Kasumi-1 (cell line): ENCODE data around the gene ZBTB20.

Experiments
- DNase-seq, 2 experiments: peaks; one replicate each; lab custom pipeline; 2025; lab: John Stamatoyannopoulos, UW

ZBTB20 gene

DNA sequence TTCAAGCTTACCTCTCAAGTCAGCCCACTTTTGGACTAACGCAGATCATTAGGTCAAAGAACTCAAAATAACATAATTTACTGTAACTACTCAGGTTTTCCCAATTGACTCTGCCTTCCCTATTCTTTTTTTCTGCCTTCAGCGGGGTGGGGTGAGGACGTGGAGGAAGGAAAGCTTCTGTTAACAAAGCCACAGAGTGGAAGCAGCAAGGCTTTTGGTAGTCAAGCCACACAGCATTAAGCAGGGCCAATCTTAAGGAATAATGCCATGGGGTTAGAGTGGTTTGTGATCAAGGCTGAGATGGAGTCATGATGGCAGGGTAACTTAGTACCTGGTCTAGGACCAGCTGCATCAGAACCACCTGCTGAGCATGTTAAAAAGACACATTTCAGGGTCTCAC is 575.7 kb downstream of the ZBTB20 start:
- no peak for DNase-seq

DNA sequence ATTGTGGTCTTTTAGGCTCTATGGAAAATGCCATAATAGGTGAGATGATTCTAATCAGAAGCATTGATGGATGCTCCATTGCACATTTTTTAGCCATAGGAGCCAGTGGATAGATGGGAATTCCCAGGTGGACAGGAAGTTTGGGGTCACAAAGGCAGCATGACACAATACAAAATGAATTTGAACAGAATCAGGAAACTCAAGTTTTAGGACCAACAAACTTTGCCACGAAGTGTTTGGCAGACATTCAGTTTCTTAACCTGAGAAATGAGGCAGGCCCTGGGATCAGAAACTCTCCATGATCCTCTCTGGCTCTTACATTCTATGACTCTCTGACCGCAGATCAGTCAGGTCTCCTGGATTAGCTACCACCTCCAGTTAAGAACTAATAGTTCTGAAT is 577.9 kb downstream of the ZBTB20 start:
- DNase-seq, result no peak

DNA sequence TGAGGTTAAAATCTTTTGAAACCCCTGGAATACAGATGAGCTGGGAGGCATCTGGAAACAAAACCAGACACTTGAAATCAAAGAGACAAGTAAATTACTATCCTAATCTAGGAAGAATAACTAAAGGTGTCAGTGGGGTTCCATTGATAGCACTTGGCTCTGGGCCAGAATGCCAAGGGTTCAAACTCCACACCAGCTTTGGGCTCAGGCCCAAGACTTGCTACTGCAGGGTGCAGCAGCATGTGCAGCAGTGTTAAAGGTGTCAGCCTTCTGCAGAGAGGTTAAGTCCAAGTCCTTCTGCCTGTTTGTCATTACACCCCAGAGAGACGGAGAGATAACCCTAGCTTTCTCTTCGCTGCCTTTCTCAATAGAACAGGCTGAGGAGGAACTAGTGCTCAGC is 579.3 kb downstream of the ZBTB20 start:
- DNase-seq, result no peak

DNA sequence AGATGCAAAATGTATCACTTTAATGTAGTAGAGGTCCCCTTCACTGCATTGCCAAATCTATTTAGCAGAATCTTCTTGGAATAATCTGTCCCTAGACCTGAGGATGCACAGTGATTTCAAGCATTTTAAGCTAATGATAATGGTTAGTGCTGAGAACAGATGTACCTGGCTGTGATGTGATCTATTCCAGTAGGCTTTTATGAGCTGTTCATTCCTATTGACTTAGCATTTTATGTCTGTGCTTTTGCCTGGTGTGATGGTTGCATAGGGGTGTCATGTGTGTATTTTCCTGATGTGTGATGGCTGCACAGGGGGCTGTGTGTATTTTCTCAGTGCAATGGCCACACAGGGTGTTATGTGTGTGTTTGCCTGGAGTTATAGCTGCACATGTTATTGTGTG is 580.3 kb downstream of the ZBTB20 start:
- DNase-seq, result no peak

DNA sequence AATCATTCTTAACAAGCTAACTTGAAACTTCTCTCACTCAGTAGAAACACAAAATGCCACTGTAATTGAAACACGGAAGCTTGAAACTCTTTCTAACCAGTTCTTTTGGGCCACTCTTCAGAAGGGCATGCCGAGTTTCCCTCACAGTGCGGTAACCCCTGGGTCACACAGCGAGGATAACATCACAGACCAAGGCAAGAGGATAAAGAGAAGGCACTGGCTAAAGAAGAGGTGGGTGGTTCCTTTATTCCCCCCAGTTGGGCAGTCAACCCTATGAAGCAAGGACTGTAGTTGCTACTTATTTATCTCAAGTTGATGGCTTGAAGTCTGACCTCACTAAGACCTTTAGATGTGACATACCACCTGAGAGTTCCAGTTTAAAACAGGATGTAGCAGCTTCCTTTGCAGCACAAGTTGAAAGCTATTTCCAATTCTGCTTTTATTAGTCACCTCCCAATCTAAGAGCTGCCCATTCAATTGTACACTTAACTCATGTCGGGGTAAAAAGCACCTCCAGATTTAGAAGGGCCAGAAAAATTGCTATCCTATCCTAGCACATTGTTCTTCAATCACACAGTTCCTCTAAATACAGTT is 580.8 kb downstream of the ZBTB20 start:
- DNase-seq, result no peak

DNA sequence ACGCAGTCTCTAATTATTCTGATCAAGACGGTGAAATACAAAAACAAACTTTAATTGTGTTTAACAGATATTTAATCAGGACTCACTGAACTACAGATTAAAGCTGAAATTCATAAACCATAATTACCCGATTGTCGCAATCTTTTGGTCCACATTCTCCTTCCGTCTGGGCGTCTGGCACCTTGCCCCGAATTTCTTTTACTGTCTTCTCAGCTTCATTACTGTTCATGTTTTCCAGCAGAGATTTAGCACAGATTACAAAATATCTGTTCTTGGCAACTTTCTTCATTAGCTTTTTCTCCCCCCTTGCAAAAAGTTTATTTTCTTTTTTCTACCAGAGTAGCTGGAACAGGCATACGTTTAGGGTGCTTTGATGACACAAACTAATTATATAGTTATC is 581.9 kb downstream of the ZBTB20 start:
- DNase-seq, result no peak

DNA sequence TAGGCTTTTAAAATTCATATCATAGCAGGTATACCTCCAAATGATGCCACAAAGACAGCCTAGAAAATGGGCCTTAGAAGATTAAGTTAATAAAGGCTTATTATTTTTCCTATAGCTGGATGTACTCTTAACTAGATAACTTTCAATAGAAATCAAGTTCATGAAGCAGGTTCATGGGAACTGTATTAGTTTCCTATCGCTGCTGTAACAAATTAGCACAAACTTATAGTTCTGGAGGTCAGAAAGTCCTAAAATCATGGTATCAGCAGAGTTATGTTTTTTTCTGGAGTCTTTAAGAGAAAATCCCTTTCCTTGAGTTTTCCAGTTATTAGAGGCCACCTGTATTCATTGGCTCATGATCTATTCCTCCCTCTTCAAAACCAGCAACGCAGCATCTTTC is 583.4 kb downstream of the ZBTB20 start:
- no peak for DNase-seq

DNA sequence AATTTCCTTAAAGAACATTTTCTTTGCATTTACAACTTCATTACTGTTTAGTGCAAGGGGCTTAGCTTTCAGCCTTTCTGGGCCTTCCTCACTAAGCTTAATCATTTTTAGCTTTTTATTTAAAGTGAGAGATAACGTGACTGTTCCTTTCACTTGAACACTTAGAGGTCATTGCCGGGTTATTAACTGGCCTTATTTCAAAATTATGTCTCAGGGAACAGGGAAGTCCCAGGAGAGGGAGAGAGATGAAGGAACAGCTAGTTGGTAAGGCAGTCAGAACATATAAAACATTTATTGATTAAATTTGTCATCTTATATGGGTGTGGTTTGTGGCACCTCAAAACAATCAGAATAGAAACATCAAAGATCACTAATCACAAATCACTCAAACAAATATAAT is 584.5 kb downstream of the ZBTB20 start:
- no peak for DNase-seq

DNA sequence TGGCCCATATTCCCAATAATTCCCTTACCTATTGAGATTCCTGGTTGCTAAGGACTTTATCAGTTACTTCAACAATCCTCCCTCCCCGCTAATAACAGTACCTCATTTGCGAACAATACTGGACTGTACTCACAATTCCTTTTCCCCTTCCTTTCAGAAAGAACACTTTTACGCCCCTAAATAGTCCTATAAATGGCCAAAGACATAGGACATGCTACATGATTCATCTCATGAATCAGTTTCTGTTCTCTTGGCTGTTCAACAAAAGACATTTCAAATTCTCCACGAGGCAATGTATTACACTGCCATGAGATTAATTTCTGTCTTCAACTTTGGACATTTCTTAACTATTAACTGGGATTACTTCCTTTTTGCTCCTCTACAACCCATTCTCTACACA is 588.8 kb downstream of the ZBTB20 start:
- DNase-seq, result no peak

DNA sequence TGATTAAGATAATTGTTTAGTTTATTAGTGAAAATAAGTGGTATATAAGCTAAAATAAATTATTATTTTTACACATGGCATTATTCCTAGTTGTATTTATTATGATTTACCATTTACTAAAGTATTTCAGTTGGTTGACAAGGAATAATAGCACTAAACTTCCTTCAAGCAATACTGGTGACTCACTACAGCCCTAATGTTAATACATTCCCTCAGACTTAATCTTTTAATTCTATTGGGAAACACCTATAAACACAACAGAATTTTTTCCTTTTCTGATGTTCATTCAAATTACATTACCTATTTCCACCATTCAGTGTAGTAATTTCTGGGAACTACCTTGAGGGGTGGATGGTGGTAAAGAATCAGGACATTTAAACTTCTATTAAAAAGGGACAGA is 589.3 kb downstream of the ZBTB20 start:
- DNase-seq, result no peak

DNA sequence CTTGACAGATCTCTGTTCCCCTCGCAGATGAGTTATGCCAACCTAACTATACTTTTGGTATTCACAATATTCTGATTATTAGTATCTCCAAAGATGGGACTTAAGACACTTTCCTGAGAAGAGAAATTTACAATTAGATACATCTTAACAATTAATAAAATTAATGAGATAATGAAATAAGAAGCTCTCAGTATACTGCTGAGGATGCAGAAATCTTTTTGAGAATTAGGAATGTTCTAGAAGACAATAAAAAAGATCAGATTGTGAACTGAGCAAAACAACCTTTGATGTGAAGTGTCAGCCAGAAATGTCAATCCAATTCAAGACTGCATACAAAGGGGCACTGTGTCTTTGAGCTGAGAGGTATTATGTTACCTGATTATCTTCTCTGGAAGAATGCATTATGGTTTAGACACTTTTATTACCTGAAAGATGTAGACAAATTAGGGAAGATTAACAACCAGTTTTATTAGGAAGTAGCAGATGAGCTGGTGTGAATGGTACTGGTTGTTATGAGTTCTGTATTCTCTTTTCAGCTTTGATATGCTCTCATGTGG is 590.4 kb downstream of the ZBTB20 start:
- DNase-seq, result no peak

DNA sequence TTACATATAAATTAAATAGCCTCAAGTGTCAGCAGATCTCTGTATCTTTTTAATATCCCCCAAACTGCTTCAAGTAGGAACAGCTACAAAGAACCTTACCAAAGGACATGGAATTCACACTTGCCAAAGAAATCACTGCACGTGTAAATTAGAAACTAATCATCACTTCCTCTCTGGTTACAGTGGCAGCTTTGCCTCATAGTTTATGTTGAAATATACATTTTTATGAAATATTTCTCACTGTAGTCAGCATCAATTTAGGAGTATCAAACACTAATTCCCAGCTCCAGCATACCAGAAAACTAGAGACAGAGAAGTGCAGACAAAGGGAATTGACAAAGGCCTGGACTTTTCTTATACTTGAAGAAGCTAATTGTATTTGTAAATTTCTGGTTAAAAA is 592.4 kb downstream of the ZBTB20 start:
- no peak for DNase-seq

DNA sequence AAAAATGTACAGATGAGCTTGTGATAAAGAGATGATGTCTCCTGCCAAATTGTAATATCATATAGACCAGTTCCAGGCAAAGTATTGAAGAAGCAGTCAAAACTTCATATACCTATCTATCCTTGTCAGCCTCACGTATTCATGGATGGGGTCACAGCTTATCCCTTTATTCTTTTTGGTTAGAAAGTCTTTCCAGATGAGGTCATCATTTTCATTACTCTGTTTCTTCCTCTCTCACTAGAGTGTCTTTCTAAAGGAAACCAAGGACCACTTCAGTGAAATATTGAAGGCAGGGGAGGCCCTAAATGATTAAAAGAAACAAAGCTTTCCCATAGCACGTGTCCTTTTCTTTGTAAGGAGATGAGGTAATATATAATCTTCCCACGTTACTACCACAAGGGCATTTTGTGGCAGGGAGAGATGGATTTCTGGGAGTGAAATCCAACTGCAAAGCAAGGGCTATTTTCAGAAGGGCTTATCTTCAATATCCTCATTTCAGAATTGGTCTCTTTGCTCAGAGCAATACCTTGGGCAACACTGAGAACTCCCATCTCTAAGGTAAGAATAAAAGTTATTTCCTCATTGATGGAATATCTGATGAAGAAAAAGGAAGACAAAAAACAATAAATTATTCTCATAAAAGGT is 593.0 kb downstream of the ZBTB20 start:
- no peak for DNase-seq

DNA sequence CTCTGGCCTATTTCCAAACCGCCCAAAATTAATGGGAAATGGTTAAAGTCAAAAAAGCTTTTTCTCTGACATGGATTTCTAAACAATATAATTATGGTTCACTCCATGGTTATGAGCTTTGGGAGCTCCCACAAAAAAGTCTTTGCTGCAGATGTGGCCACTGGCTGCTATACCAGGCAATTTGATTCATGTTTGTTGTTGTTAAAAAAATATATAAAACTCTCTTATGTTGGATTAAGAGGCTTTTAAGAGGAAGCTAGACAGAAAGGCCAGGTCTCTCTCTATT is 594.6 kb downstream of the ZBTB20 start:
- DNase-seq, result no peak

DNA sequence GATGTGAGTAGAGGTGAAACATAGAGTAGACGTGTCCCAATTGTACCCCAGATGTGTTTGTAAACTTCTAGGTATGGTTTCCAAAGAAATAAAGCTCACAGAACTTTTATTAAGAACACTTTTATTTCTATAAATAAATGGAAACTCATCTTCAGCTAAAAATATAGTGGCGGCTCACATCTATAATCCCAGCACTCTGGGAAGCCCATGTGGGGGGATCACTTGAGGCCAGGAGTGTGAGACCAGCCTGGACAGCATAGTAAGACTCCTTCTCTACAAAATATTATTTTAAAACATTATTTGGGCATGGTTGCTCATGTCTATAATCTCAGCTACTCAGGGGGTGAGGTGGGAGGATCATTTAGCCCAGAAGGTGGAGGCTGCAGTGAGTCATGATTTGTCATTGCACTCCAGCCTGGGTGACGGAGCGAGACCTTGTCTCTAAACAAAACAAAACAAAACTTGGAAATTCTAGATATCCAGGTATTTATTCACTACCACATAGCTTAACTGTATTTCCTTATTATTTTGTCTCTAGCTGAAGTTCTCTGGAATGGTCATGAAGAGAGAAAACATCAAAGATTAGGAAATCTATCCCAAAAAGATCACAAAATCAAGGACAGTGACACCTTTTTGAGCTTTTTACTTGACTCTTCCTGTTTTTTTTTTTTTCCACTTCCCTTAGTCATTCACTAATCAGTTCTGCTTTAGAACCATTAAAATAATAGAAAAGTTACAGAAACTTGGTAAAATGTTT is 595.1 kb downstream of the ZBTB20 start:
- DNase-seq, result no peak

DNA sequence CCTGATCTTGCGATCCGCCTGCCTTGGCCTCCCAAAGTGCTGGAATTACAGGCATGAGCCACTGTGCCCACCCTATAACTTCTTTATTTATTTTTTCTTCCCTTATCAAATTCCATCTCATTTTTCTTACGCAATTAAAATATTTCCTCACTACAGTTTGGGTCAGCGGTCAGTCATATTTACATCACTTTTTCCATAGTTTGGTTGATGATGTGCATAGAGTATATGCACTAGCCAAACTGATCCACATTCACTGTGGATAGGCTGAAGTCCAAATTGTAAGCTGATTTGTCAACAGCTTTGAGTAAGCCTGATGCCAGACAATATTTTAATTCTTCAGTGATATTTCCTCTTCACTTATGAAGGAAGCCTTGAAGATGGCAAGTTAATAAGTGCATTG is 596.9 kb downstream of the ZBTB20 start:
- no peak for DNase-seq

DNA sequence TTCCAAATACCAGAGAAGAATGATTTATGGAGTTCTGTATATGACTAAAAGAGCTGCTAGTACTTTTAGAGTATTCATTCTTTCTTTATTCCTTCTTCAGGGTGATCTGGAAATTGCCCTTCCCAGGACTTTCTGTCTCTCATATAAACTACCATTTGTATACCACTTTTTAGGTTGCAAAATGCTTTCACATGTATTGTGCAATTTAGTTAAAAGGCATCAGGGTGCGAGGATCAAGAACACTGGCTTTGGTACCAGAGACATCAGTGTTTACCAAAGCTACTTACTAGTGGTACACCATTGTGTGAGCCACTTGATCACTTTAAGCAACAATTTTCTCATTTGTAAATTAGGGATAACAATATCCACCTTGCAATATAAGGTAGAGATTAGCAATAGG is 601.9 kb downstream of the ZBTB20 start:
- no peak for DNase-seq

DNA sequence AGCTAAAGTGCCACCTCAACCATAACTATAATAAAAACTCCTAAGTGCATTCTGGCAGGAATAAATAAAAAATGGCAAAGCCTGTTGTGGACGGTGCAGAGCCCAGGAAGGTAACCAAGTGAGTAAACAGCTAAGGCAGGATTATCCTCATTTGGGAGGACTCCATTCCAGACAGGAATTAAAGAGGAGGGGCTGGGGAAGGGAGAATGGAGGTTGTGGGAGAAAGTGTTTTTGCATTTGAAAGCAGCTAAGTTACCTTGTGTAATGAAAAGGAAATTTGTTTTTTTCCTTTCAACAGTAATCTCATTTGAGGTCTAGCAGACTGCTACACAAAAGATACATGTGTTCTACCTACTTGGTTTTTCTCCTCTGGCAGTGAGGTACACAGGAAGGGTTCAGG is 604.7 kb downstream of the ZBTB20 start:
- DNase-seq, result no peak

DNA sequence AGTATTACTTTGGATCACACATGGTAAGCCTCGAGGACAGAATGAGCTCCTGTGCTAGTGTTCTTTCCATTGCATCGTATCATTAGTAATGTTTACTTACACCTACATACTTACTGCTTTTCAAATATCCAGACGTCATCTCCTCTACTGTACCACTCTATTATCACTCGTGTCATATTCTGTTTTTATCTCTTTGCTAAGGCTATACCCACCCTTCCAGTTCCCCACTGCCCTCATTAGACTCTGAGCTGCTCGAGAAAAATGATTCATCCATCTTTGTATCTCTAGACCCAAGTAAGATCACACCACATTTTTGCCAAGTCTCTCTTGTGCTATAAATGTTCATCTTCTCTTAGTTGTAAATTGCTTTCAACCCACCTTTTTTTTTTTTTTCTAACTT is 607.6 kb downstream of the ZBTB20 start:
- no peak for DNase-seq

DNA sequence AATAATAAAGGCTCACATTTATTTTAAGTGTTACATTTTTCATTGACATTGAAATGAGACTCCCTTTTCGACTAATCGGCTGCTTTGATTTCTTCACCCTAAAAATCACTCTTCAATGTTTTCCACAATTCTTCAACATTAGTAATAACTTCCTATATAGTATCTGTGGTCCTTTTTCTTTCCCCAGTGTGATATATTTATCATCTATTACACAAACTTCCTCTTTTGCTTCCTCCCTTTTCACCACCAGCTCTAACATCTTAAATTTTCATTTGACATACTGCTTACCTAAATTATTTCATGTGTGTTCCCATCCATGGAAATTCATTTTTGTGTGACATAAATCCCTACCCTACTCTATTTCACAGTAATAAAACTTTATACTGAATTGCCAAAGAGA is 608.9 kb downstream of the ZBTB20 start:
- peak; percentile 8 to 31 for DNase-seq

DNA sequence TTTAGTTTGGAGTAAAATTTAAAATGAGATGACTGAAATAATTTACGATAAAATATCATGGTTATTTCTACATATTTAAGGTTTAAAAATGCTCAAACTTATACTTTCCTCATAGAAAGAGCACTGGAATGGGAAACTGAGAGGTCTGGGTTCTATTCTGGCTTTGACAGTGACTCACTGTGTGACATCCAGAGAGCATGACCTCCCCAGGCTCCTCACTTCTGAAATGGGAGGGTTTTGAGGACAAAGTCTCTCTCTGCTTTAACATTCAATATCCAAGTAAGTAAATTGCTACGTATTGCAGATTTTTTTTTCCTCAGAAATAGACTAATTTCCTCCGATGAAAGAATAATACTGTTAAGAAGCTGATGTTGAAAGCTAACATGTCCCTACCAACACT is 618.6 kb downstream of the ZBTB20 start:
- DNase-seq, result no peak

DNA sequence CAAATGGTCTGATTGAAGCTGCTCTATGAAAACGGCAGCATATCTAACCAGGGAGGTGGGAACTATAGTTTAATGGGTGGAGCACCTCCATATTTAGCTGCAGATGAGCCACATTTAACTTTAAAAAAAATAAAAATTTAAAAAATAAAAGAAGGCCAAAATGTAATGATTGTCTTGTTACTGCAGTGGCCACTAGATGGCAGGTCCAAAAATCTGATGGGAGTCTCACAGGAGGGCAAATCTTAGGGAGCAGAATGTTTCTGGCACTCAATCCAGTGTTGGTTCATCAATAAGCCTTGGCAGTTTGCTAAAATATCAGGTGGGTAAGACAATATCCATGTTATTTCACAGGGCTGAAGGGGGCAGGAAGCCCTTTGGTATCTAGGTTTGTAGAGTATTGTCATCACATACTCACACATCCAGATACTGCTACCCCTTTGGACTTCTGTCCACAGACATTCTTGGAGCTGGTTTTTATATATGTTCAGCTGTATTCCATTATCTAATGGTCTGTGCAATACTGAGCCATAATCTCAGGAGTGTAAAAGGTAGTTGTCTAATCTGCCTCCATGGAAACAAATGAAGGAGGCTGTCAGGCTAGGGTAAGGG is 619.9 kb downstream of the ZBTB20 start:
- DNase-seq, result peak; percentile 17 to 40

DNA sequence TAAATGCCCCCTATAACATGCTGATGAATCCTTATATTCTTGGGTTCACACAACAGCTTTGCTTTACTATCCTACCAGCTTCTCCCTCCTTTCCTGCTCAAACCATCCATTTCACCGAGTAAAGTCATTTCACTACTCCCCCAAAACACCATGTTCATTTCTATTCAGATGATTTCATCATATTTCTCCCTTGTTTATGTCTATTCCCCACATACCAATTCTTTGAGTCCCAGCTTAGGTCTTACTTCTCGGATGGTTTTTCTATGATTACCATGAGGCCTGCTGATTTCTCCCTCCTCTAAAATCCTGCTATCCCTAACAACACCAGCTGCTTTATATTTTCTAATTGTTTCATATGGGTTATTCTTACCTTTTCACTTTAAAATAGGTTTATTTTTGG is 621.8 kb downstream of the ZBTB20 start:
- no peak for DNase-seq
